Mucosa of descending colon (tissue), 3 donors: ENCODE measurements around the gene IDH2. TPM values are rescaled to one million over a fixed set of nuclear protein-coding genes. Genes with fewer than 3 reads are reported as not detected.
"Not testable (repeated sequence)": the region's sequence is repeated elsewhere in the genome, so short reads cannot be mapped to it uniquely, and the experiment has no call there.

ENCODE experiments used
- ATAC-seq: fragments of 200-7000 bp; cut with Tn5 transposase; one replicate; pipeline ENCODE4 v1.9.1; 2020; ENCODE audit warnings: mild to moderate bottlenecking, moderate library complexity
- DNase-seq, 3 donors: peaks; one replicate each; pipeline ENCODE4 v3.0.0-alpha.2; 2020
- H3K36me3 ChIP-seq: fragments of 200-600 bp; one replicate; pipeline ENCODE4 v1.8.0; 2021; ENCODE audit warnings: low read depth, mild to moderate bottlenecking
- H3K4me1 ChIP-seq: fragments of 200-600 bp; one replicate; pipeline ENCODE4 v1.8.0; 2021; ENCODE audit warnings: low read depth, mild to moderate bottlenecking
- H3K4me3 ChIP-seq: fragments of 200-600 bp; one replicate; pipeline ENCODE4 v1.8.0; 2021; ENCODE audit warnings: mild to moderate bottlenecking
- H3K9me3 ChIP-seq: fragments of 200-600 bp; one replicate; pipeline ENCODE4 v1.8.0; 2021; ENCODE audit warnings: mild to moderate bottlenecking
- intact Hi-C, 2 donors: fragments of 100-400 bp; cut with DNase I in 1 of 2; cut with micrococcal nuclease in 1 of 2; formaldehyde crosslinking; loops; one replicate each; pipeline versions ENCODE4 v1.11.0 to v1.11.1; 2022; cut with DNase I, micrococcal nuclease
- long read RNA-seq, 2 donors: library from polyadenylated mRNA; unstranded; transcript quantifications; one replicate each; pipeline ENCODE4 v2.0.0, GENCODE V29; 2019 to 2021
- total RNA-seq, 3 donors: library from RNA; stranded (reverse); fragmentation: NEBNext Ultra II Directional in 2 of 3; extraction: Animal tissue kit (Norgen Biotek cat#: 25700) in 2 of 3; gene quantifications; one replicate each; pipeline versions ENCODE4 v1.2.1 to v1.2.4, GENCODE V29; 2021 to 2023
- TF ChIP-seq, protein P1 (sequence below): fragments of 200-600 bp; IDR thresholded peaks from one replicate; pipeline ENCODE4 v1.8.0; 2022; ENCODE audit warnings: antibody characterized with exemption, mild to moderate bottlenecking
- donor health status: DM: no; HTN: no; CAD: no; lungs with moderate emphysema.
- donor health status: DM: no; HTN: no; CAD: no.
- donor health status: DM: no; HTN: yes; CAD: no.

IDH2 gene
- 100 to 1,000 TPM in 2 of 3 donors, 10 to 100 TPM in 1; 84.8 to 262 (median 124) TPM for total RNA-seq
- long read RNA-seq, donor 1, transcript IDH2-201 (11 exons, 2,694 nt): major isoform, 267 of 294 reads
- long read RNA-seq, donor 1, partial matches to known transcripts: 9 of 294 reads
- long read RNA-seq, donor 1, other reads (novel, unspliced or antisense): 15 of 294 reads
- long read RNA-seq, donor 2, transcript IDH2-201 (11 exons, 2,694 nt): major isoform, 216 of 231 reads
- long read RNA-seq, donor 2, partial matches to known transcripts: 9 of 231 reads
- long read RNA-seq, donor 2, other reads (novel, unspliced or antisense): 5 of 231 reads

DNA sequence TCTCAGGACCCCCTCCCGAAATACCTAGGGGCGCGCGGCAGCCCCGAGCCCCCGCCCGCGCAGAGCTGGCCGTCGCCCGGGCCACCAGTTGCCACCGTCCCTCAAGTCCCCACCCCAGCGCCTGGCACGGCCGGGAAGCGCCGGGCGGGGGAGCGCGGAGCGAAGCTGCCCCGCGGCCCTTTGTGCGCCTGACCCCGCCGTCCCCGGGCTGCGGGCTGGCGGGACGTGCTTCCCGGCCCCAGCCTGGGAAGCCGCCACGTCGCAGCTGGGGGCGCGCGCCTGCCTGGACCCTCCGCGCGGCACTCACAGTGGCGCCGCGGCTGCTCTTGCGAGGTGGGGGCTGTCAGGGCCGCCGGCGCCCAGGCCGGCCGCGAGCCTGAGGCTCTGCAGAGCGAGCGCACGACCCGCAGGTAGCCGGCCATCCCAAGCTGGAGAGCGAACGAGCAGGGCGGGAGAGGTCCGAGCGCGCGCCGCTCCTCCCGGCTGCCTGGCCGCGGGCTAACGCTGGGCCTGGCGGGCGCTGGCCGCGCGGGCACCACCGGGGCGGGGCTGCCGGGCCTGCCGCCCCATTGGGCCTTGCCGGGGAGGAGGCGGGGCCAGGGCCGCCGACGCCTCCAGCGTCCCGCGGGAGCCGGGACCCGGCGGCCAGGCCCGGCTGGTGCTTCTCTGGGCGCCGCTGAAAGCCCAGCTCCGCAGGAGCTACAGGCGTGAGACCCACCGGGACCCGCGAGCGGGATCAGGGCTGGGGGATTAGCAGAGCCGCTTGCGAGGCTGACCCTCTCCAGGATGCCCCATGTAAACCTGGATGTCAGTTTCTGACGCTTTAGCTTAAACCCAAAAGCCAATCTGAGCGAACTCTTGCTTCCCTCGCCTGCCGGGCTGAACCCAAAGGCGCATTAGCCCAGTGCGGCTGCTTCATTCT lies at the start of gene IDH2:
IDH2 (minus strand) TSS at position 500 of the 922 bp plus-strand sequence; CDS start at position 422, 78 bp downstream.
- peak; percentile 90 for ATAC-seq
- peak; percentile 79 to 91 (median 89) for DNase-seq
- Histone ChIP-seq H3K4me3 (peak within 1 kb of the TSS; percentile 84), H3K9me3 (no peaks in the 10 kb centered on the region), H3K36me3 (no peaks in the 10 kb centered on the region), H3K4me1 (peaks cover 29% of the 10 kb centered on the region)
- intact Hi-C loops: no loop called here
- TF ChIP-seq, protein P1, sequence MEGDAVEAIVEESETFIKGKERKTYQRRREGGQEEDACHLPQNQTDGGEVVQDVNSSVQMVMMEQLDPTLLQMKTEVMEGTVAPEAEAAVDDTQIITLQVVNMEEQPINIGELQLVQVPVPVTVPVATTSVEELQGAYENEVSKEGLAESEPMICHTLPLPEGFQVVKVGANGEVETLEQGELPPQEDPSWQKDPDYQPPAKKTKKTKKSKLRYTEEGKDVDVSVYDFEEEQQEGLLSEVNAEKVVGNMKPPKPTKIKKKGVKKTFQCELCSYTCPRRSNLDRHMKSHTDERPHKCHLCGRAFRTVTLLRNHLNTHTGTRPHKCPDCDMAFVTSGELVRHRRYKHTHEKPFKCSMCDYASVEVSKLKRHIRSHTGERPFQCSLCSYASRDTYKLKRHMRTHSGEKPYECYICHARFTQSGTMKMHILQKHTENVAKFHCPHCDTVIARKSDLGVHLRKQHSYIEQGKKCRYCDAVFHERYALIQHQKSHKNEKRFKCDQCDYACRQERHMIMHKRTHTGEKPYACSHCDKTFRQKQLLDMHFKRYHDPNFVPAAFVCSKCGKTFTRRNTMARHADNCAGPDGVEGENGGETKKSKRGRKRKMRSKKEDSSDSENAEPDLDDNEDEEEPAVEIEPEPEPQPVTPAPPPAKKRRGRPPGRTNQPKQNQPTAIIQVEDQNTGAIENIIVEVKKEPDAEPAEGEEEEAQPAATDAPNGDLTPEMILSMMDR: no peak

DNA sequence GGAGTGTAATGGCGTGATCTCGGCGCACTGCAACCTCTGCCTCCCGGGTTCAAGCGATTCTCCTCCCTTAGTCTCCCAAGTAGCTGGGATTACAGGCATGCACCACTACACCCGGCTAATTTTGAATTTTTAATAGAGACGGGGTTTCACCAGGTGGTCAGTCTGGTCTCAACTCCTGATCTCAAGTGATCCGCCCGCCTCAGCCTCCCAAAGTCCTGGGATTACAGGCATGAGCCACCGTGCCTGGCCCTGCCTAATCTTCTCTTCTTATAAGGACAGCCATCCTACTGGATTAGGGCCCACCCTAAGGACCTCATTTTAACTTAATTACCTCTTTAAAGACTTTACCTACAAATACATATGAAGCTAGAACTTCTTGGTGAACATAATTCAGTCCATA lies 48.3 kb upstream of the IDH2 start:
- intact Hi-C loops, DNase-seq, ATAC-seq, H3K4me3 ChIP-seq, H3K36me3 ChIP-seq, H3K9me3 ChIP-seq: not testable (repeated sequence)
- H3K4me1 ChIP-seq: peaks cover 13% of the 10 kb centered on the region

DNA sequence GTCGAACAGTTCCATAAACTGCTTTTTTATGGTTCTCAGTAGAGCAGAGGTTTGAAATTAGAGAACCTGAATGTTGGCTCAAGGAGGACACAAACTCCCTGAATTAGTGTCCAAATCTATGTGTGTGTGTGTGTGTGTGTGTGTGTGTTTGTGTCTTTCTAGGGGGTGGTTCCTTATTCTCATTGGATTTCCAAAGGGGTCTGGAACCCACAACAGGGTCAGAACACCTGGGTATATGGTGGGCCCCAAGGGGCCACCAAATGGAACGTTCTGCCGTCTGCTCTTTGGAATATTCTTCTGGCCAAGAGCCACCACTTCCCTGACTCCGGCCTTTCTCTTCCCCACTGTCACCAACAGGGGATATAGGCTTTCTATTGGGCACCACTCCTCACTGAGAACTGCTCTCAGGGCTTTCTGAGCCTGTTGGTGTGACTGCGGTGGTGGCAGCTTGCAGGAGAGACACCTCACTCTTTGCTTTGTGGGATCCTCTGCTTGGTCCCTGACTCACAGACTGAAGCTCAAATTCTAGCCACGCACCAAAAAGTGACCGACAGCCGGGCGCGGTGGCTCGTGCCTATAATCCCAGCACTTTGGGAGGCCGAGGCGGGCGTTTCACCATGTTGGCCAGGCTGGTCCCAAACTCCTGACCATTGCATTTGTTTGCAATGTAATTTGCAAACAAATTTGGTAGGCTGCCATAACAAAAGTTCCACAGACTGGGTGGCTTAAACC lies 47.5 kb upstream of the IDH2 start:
- DNase-seq (no peak), ATAC-seq (peak; percentile 9)
- TF ChIP-seq, protein P1: no peak
- peaks cover 8% of the 10 kb centered on the region for H3K4me1 ChIP-seq
- no peak overlapping the region for H3K4me3 ChIP-seq
- no peaks in the 10 kb centered on the region for H3K9me3 ChIP-seq
- intact Hi-C loops: loop anchor here in 1 of 2 donors (5.0 kb wide), 1 partner anchor 78 kb away; no protein-coding TSS in a partner anchor
- H3K36me3 ChIP-seq: no peaks in the 10 kb centered on the region

DNA sequence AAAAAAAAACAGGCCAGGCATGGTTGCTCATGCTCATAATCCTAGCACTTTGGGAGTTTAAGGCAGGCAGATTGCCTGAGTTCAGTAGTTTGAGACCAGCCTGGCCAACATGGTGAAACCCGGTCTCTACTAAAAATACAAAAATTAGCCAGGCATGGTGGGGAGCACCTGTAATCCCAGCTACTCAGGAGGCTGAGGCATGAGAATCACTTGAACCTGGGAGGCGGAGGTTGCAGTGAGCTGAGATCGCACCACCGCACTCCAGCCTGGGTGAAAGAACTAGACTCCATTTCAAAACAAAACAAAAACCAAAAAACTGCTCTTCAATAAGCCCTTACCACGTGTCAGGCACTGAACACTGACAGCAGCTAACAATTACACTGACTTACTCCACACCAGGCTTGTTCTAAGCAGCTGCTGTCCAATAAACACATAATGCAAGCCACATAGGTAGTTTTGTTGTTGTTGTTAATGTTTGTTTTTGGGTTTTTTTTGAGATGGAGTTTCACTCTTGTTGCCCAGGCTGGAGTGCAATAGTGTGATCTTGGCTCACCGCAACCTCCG lies 44.0 kb upstream of the IDH2 start:
- H3K4me3 ChIP-seq, DNase-seq, H3K9me3 ChIP-seq, H3K36me3 ChIP-seq, ATAC-seq: not testable (repeated sequence)
- intact Hi-C loops: loop anchor here in 1 of 2 donors (5.0 kb wide), 1 partner anchor 81 kb away; no protein-coding TSS in a partner anchor
- peaks cover 11% of the 10 kb centered on the region for H3K4me1 ChIP-seq

DNA sequence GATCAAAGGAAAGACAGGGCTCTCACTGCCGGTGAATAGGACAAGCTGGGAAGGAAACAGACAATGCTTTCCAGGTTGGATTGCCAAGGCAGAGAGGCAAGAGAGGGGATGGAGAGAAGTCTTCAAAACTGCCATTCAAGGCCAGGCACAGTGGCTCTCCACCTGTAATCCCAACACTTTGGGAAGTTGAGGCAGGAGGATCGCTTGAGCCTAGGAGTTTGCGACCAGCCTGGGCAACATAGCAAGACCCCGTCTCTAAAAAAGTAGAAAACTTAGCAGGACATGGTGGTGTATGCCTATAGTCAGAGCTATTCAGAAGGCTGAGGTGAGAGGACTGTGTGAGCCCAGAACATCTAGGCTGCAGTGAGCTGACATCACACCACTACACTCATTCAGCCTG lies 43.5 kb upstream of the IDH2 start:
- ATAC-seq: no peak
- Histone ChIP-seq H3K9me3 (no peaks in the 10 kb centered on the region), H3K4me3 (no peak overlapping the region), H3K36me3 (no peaks in the 10 kb centered on the region), H3K4me1 (peaks cover 11% of the 10 kb centered on the region)
- DNase-seq: no peak
- TF ChIP-seq, protein P1: no peak
- intact Hi-C loops: loop anchor here in 1 of 2 donors (5.0 kb wide), 1 partner anchor 82 kb away; no protein-coding TSS in a partner anchor

DNA sequence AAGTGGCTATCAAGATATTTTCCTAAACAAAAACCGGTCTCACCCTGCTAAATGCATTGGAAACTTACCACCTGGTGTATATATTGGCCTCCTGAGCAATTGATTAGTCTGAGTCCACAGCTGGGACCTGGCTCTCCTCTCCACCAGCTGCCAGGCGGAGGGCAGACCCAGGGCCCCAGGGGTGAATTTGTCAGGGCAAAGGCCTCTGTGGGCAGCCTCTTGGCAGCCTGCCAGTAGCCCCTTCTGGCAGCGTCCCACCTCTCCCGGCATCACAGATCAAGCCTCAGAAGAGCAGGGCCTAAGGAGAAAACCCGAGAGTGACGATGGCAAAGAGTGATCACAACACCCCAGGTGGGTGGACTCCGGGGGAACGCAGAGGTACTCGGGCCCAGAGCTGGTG lies 43.0 kb upstream of the IDH2 start:
- DNase-seq: no peak
- TF ChIP-seq, protein P1: no peak
- Histone ChIP-seq H3K9me3 (no peaks in the 10 kb centered on the region), H3K4me3 (no peak overlapping the region), H3K36me3 (no peaks in the 10 kb centered on the region), H3K4me1 (peaks cover 11% of the 10 kb centered on the region)
- no peak for ATAC-seq
- intact Hi-C loops: loop anchor here in 1 of 2 donors (5.0 kb wide), 1 partner anchor 82 kb away; no protein-coding TSS in a partner anchor
